Stimulated activated CD8-positive, alpha-beta memory T cell treated with anti-CD3 and anti-CD28 coated beads, Interleukin-4, amount 100 ng/mL, for 1 hour (primary cell): ENCODE measurements around the gene MYBPC2.
A peak's percentile ranks its signal among the peaks of the same experiment; 100 is the strongest.

Source experiments
- DNase-seq, 2 donors: peaks; one replicate each; pipeline ENCODE4 v3.0.0-alpha.2; 2020; ENCODE audit warnings: low read depth in 2 of 2, low spot score in 1 of 2

MYBPC2 gene

GRCh38 chr19:50478901-50479715, 46.4 kb downstream of the MYBPC2 start:
- DNase-seq, result no peak

DNA sequence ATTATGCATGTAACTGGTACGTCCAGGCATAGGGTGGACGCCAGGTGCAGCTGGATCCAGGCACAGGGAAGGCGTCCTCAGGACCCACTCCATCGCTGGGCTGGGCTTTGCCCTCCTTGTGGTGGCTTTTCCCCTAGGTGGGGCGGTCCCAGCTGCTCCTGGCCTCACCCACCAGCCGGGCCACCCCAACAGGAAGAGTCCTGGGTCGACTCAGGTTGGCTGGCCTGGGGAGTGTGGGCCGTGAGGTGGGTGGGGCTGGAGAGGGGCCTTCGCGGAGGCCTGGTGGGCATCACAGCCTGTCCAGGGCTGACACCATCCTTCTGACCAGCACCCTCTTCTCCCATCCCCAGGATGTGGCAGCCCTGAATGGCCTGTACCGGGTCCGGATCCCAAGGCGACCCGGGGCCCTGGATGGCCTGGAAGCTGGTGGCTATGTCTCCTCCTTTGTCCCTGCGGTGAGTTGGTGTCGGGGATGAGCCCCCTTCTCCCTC, 47.1 kb downstream of the MYBPC2 start:
- no peak for DNase-seq

DNA sequence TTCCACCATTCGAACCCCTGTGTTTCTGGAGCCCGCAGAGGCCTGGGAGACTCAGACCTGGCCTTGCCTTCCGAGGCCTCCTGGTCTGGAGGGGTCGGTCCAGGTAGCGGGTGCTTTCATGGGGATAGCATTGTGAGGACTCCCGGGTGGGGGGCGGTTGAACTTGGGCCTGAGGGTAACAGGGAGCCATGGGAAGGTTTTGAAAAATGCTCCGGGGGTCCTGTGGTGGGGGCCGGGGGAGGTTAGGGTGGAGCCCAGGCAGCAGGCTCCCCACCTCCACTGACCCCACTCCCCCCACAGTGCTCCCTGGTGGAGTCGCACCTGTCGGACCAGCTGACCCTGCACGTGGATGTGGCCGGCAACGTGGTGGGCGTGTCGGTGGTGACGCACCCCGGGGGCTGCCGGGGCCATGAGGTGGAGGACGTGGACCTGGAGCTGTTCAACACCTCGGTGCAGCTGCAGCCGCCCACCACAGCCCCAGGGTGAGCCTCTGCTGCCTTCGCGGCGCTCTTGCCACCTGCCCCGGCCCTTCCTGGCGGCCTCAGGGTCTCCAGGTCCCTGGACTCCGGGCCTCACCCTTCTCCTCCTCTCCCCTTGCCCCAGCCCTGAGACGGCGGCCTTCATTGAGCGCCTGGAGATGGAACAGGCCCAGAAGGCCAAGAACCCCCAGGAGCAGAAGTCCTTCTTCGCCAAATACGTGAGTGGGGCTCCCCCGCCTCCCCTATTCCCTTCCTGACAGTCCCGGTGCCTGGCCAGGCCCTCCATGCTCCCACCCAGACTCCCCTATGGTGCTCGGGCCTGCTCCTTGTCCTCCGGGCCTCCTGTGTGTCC, 47.8 kb downstream of the MYBPC2 start:
- no peak for DNase-seq

- no peak for DNase-seq
These were observed 48.9 kb downstream of the MYBPC2 start for GRCh38 chr19:50481351-50482149.

DNA sequence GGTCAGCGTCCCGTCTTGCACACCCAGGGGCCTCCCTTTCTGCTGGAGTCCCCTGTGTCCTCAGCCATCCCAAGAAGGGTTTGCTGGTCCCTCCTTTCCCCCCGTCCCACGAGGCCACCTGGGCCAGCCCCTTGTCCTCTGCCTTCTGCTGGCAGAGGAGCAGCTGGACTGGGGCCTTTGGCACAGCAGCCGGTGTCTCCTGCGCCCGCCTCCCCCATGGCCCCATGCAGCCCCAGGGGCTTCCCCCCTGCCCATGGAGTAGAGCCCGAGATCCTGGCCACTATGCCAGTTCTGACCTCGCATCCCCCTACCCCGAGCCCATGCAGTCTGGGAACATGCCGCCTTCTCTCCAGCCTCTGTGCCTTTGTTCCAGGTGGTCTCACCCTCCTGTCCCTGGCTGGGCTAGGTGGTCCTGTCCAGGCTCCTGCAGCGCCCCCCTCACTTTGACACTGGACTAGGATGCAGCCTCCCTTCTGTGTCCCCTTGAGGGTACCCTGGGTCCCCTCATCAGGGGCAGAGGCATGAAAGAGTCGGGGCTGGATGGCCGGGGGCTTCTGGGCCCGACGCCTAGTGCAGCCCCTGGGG, 49.7 kb downstream of the MYBPC2 start:
- DNase-seq, result no peak

DNA sequence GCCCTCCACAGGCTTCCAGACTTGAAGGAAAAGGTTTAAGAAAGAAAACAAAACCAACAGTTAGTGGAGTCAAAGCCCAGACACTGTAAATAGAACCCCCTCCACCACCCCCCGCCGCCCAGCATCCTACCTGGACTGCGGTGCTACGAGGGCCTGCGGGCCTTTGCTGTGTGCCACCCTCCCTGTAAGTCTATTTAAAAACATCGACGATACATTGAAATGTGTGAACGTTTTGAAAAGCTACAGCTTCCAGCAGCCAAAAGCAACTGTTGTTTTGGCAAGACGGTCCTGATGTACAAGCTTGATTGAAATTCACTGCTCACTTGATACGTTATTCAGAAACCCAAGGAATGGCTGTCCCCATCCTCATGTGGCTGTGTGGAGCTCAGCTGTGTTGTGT, 50.2 kb downstream of the MYBPC2 start:
- no peak for DNase-seq

DNA sequence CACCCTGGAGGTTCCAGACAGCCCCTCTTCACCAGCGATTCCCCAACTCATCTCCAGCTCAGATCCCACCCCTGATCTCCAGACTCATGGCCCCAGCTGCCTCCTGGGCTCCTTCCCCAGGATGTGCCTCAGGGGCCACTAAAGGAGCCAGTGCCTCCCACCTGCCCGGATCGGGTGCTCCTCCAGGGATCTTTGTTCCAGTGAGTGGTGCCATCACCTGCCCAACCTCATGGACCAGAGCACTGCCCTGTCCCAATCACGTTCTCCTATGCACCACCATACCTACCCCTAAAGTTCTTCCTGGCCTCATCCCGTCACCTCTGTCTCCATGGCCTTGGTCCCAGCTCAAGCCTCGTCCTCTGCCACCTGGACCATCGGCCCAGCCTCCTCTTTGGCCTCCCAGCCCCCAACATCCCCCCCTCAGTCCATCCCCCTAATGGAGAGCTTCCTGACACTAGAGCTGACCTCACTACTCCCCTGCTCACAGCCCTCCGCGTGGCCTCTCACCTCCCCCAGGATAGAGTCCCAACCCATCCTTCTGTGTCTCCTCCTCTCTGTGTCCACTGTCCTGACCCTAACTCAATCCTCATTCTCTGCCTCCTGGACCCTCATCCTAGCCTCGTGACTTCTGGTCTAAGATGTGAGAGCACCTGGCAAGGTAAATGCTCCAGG, 52.7 kb downstream of the MYBPC2 start:
- no peak for DNase-seq

DNA sequence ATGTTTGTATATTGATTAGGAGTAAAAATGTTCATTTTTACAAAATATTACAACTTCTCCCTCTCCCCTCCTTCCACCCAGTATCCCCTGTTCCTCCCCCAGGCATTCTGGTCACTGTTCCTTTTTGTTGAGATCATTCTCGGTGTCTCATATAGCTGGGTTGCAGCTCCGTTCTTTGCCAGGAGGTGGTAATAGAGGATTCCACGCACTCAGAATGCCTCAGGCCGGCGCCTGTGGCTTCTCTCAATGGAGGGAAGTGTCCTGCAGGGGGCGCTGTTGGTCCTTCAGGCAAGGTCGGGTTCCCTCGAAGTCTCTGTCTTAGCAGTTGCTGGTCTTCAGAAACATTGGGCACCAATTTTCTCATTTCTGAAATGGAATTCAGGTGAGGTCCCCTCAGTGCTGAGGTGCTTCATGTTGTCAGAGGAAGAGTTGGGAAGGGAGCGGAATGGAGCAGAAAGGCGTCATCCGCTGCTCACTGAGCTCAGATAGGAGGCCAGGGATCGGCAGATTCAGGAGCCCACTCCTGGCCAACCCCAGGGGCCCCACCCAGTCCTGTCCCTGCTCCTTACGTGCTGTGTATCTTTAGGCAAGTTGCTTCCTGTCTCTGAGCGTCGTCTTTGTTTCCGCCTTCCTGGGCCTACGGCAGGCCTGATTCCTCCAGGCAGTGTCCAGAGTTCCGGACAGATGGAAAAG, 54.3 kb downstream of the MYBPC2 start:
- peak in 1 of 2 donors; percentile 23 for DNase-seq

DNA sequence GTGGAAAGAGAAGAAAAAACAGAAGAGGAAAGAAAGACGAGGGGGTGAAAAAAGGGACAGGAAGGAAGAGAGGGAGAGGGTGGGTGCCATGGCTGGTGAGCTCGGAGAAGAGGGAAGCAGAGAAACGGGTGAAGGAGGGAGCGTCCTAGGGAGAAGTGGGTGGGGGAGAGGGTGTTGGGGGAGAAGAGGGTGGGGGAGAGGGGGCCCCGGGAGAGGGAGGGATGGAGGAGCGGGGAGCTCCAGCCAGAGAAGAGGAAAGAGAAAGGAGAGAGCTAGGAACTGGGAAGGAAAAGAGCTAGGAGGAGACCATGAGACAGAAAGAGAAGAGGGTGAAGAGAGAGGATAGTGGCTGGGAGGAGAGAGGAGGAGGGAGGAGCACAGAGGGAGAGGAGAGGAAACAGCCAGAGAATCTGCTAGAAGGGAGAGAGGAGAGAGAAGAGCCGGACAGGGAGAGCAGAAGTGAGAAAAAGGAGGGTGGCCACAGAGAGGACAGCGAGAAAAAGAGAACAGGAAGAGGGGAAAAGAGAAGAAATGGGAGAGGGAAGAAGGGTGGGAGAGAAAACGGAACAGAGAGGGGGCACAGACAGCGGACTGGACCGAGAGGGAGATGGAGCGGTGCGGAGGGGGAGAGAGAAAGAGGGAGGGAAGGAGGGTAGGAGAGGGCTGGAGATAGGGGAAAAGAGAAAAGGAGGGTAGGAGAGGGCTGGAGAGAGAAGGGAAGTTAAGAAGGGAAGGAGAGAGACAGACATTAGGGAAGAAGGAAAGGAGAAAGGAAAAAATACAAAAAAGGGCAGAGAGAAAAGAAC, 55.9 kb downstream of the MYBPC2 start:
- no peak for DNase-seq

- DNase-seq, result no peak
These were observed 56.8 kb downstream of the MYBPC2 start for GRCh38 chr19:50489461-50490011.

DNA sequence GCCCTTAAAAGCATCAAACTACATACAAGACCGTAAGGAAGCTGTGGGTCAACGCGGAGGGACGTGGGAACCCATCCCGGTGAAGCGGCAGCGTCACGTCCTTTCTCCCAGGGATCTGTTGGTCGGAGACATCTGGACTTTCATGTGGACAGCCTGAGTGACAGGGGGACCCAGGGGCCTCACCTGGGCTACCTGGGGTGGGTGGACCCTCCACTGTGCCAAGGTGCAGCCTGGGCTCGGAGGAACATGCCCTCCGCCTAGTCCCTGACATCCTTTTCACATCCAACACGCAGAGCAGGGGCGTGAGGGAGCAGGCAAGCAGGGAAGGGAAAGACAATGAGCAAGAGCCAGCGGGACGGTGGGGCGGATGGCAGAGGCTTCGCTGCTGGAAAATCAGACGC, 57.7 kb downstream of the MYBPC2 start:
- DNase-seq, result no peak

- DNase-seq, result no peak
These were observed 58.3 kb downstream of the MYBPC2 start for GRCh38 chr19:50490991-50491472.

DNA sequence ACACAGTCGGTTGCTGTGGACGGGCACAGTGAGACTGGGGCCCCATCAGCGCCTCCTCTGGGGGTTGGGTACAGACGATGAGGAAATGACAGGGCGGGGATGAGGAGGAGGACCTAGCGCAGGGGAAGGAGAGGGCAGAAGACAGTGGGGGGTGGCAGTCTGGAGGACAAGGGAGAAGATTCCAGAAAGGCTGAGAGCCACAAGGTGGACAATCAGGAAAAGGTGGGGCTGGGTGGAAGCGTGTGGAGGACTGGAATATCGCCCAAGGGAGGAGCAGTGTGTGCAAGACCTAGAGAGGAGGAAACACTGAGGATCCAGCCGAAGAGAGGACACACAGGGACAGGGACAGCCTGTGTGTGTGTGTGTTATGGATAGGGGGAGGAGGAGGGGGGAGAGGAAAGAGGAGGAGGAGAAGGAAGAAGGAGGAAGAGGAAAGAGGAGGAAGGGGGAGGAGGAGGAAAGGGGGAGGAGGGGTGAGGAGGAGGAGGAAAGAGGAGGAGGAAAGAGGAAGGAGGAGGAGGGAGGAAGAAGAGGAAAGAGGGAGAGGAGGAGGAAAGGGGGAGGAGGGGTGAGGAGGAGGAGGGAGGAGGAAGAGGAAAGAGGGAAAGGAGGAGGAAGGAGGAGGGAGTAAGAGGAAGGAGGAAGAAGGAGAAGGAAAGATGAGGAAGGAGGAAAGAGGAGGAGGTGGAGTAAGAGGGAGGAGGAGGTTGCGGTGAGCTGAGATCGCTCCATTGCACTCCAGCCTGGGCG, 59.8 kb downstream of the MYBPC2 start:
- DNase-seq, result no peak

GRCh38 chr19:50493171-50493570, 60.5 kb downstream of the MYBPC2 start:
- no peak for DNase-seq

DNA sequence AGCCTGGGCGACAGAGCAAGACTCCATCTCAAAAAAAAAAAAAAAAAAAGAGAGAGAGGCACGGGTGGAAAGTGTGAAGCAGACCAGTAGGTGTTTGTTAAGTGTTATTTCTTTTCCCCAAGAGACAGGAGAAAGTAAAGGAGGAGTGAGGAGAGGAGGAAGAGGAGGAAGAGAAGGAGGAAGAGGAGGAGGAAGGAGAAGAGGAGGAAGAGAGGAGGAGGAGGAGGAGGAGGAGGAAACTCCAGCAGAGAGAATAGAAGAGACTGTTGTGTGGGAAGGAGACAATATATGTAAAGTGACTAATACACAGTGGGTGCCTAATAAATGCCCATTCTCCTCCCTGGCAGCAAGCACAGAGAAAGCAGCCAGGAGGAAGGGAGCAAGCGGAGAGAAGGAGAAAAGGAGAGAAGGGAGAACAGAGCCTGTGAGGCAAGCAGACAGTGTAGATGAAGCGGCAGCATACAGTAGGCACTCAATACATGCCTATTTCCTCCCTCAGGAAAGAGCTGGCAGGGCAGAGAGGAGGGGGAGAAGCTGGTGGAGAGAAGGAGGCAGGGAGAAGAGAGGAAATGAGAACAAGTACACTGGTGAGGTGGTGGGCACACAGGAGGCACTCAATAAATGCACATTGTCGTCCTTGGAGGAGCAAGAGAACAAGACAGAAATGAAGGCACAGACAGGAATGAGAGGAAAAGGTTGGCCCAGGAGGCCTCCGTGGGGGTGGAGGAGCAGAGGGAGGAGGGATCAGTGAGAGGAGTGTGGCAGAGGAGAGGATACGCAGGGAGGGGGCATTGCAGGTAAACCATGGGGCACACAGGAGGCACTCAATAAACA, 61.7 kb downstream of the MYBPC2 start:
- DNase-seq, result no peak

DNA sequence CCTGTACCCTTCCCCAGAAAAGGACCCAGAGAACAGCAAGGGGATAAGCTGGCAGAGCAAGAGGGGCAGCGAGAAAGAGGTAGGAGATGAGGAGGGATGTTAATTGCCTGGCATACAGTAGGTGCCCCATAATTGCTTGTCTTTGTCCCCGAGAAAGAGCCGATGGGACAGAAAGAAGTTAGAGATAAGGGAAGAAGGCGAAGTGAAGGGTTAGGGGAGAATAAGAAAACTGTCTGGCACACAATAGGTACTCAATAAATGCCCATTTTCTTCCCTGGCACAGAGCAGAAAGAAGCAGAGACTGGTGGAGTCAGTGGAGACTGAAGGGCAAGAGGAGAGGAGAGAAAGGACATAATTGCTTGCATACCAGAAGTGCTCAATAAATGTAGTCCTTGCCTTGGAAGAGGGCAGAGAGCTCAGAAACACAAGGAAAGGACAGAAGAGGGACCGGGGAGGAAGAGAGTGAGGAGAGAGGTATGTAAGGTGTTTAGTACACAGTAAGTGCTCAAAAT, 62.4 kb downstream of the MYBPC2 start:
- no peak for DNase-seq
